Muscle layer of duodenum (tissue), 2 donors: Measurements from ENCODE around the gene SLC37A1.

Experiments
- H3K27ac ChIP-seq: one replicate; pipeline ENCODE4 v1.7.0; 2013; ENCODE audit warnings: mild to moderate bottlenecking, low read length
- H3K27me3 ChIP-seq: one replicate; pipeline ENCODE4 v1.7.0; 2013; ENCODE audit warnings: low read depth, mild to moderate bottlenecking, control low read depth, low read length
- H3K36me3 ChIP-seq, 2 donors: one replicate each; pipeline ENCODE4 v1.7.0; 2013; ENCODE audit warnings: low read length in 2 of 2, control low read depth in 1 of 2, mild to moderate bottlenecking in 1 of 2; ENCODE audit not compliant: insufficient read depth in 2 of 2, control insufficient read depth in 1 of 2
- H3K4me1 ChIP-seq, 2 donors: one replicate each; pipeline ENCODE4 v1.7.0; 2013; ENCODE audit warnings: low read length in 2 of 2, mild to moderate bottlenecking in 2 of 2, control low read depth in 1 of 2, moderate library complexity in 1 of 2; ENCODE audit not compliant: insufficient read depth in 2 of 2, control insufficient read depth in 1 of 2
- H3K4me3 ChIP-seq, 2 donors: one replicate each; pipeline ENCODE4 v1.7.0; 2013; ENCODE audit warnings: low read length in 2 of 2, low read depth in 1 of 2, mild to moderate bottlenecking in 1 of 2
- H3K9me3 ChIP-seq, 2 donors: one replicate each; pipeline ENCODE4 v1.7.0; 2013; ENCODE audit warnings: low read length in 2 of 2, control low read depth in 1 of 2, mild to moderate bottlenecking in 1 of 2; ENCODE audit not compliant: control insufficient read depth in 1 of 2
- donor health status: healthy.

SLC37A1 gene

GRCh38 chr21:42481169-42481568 is 32.5 kb upstream of the SLC37A1 start:
- no peaks in the 10 kb centered on the region for H3K9me3 ChIP-seq
- no peak overlapping the region for H3K27ac ChIP-seq
- H3K4me1 ChIP-seq, result no peaks in the 10 kb centered on the region
- H3K36me3 ChIP-seq, result no peaks in the 10 kb centered on the region
- no peak overlapping the region for H3K4me3 ChIP-seq
- H3K27me3 ChIP-seq, result no peaks in the 10 kb centered on the region

GRCh38 chr21:42484966-42485365 is 28.7 kb upstream of the SLC37A1 start:
- Histone ChIP-seq H3K4me1 (no peaks in the 10 kb centered on the region), H3K27ac (no peak overlapping the region), H3K36me3 (no peaks in the 10 kb centered on the region)

DNA sequence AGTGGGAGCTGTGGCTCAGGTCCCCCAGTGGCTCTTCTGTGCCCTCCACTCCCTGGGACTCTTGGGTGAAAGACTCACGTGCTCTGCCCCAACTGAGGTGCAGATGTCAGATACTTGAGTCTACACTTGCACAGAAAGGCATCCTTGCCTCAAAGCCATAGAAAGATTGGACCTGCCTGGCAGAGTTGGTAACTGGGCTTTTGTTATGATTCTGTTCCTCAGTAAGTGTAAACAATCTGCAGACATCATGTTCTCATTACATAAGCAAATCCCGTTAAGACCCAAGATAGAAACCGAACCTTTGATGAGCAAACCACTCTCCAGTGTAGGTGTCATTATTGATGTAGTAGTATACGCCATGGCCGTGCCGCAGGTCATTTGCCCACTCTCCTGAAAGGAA is 27.6 kb upstream of the SLC37A1 start:
- H3K27me3 ChIP-seq, result no peaks in the 10 kb centered on the region
- H3K27ac ChIP-seq, result no peak overlapping the region
- H3K4me3 ChIP-seq, result no peak overlapping the region
- no peaks in the 10 kb centered on the region for H3K36me3 ChIP-seq
- H3K4me1 ChIP-seq, result no peaks in the 10 kb centered on the region
- H3K9me3 ChIP-seq, result no peaks in the 10 kb centered on the region

More at GRCh38 chr21:42484966-42485365, 28.7 kb upstream of the SLC37A1 start:
- no peaks in the 10 kb centered on the region for H3K9me3 ChIP-seq
- no peak overlapping the region for H3K4me3 ChIP-seq
- H3K27me3 ChIP-seq, result no peaks in the 10 kb centered on the region

DNA sequence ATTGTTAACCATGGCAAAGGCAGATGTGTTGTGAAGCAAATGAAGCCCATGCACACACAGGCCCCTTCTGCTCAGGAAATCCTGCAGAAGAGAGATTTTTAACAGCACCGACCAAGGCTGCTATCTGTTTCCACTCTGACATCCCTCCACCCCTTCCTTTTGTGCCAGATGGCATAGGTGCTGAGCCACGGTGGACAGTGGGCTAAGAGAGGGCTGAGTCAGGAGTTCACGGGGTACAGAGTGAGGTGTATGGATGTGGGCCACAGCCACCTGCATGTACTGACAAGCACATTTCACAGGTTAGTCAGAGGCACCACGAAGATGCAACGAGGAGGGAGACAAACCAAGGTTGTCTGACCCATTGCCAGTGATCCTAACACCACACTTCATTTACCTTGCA is 27.1 kb upstream of the SLC37A1 start:
- H3K4me1 ChIP-seq, result no peaks in the 10 kb centered on the region
- no peaks in the 10 kb centered on the region for H3K36me3 ChIP-seq
- H3K27me3 ChIP-seq, result no peaks in the 10 kb centered on the region
- H3K4me3 ChIP-seq, result no peak overlapping the region
- H3K9me3 ChIP-seq, result no peaks in the 10 kb centered on the region
- no peak overlapping the region for H3K27ac ChIP-seq

DNA sequence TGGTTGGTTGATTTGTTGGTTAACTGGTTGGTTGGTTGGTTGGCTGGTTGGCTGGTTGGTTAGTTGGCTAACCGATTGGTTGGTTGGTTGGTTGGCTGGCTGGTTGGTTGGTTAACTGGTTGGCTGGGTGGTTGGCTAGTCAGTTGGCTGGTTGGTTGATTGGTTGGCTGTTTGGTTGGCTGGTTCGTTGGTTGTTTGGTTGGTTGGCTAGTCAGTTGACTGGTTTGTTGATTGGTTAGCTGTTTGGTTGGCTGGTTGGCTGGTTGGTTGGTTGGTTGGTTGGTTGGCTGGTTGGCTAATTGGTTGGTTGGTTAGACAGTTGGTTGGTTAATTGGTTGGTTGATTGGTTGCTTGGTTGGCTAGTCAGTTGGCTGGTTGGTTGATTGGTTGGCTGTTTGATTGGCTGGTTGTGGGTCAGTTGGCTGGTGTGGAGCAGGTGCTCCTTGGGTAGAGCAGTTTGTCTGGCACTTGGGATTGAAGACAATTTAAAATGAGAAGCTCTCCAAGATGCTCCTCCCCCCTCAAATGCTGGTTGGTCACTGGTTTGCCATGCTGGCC is 24.6 kb upstream of the SLC37A1 start:
- Histone ChIP-seq H3K36me3 (no peaks in the 10 kb centered on the region), H3K27me3 (no peaks in the 10 kb centered on the region), H3K4me1 (no peaks in the 10 kb centered on the region), H3K9me3 (no peaks in the 10 kb centered on the region), H3K27ac (no peak overlapping the region), H3K4me3 (no peak overlapping the region)

- Histone ChIP-seq H3K27me3 (no peaks in the 10 kb centered on the region), H3K9me3 (no peaks in the 10 kb centered on the region), H3K36me3 (no peaks in the 10 kb centered on the region), H3K4me3 (no peak overlapping the region), H3K27ac (no peak overlapping the region), H3K4me1 (peaks cover 0 to under 1% of the 10 kb centered on the region in 2 donors)
Measured at GRCh38 chr21:42489991-42490390, 23.7 kb upstream of the SLC37A1 start.

DNA sequence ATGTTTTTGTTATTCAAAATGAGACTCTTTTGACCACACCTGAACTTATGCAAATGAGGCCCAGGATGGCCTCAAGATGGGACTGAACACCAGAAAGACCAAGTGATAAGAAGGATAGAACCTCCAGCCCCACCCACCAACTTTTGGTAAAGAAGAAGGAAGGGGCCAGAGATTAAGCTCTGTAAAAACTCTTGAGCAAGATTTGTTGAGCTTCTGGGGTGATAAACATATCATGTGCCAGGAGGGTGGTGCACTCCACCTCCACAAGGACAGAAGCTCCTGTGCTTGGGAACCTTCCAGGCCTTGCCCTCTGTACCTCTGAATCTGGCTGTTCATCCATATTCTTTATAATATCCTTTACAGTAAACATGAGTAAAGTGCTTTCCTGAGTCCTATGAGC is 22.9 kb upstream of the SLC37A1 start:
- no peaks in the 10 kb centered on the region for H3K9me3 ChIP-seq
- H3K36me3 ChIP-seq, result no peaks in the 10 kb centered on the region
- H3K4me3 ChIP-seq, result no peak overlapping the region
- H3K27me3 ChIP-seq, result no peaks in the 10 kb centered on the region
- peaks cover 0 to 7% of the 10 kb centered on the region in 2 donors for H3K4me1 ChIP-seq
- H3K27ac ChIP-seq, result no peak overlapping the region

DNA sequence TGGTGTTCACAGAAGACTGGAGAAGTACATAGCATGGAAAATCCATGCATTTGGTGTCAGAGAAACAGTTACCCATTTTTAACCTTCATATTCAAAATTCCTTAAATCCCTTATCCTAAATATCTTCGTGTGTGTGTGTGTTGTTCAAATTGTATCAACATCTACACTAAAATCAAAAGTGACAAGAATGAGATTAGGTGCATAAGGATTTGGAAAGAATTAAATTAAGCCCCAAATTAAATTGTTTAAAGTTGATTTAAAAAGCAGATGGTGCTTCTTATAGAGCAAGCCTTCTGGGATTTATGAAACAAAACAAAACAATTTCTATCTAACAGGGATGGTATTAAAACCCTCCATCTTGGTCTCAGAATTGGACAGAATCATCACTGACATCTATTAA is 22.3 kb upstream of the SLC37A1 start:
- Histone ChIP-seq H3K36me3 (no peaks in the 10 kb centered on the region), H3K27ac (no peak overlapping the region), H3K27me3 (no peaks in the 10 kb centered on the region), H3K4me1 (peaks cover 0 to 7% of the 10 kb centered on the region in 2 donors), H3K4me3 (no peak overlapping the region), H3K9me3 (no peaks in the 10 kb centered on the region)

GRCh38 chr21:42492201-42492600 is 21.5 kb upstream of the SLC37A1 start:
- Histone ChIP-seq H3K36me3 (no peaks in the 10 kb centered on the region), H3K27ac (no peak overlapping the region), H3K4me3 (no peak overlapping the region), H3K27me3 (no peaks in the 10 kb centered on the region), H3K9me3 (no peaks in the 10 kb centered on the region), H3K4me1 (peaks cover 0 to 13% of the 10 kb centered on the region in 2 donors)

GRCh38 chr21:42493109-42494060 is 20.3 kb upstream of the SLC37A1 start:
- Histone ChIP-seq H3K4me3 (no peak overlapping the region), H3K4me1 (peaks cover 0 to 13% of the 10 kb centered on the region in 2 donors), H3K36me3 (no peaks in the 10 kb centered on the region), H3K27ac (peak overlapping the region; percentile 56), H3K27me3 (no peaks in the 10 kb centered on the region), H3K9me3 (no peaks in the 10 kb centered on the region)

- Histone ChIP-seq H3K36me3 (no peaks in the 10 kb centered on the region), H3K4me1 (peaks cover 0 to 13% of the 10 kb centered on the region in 2 donors), H3K4me3 (peak overlapping the region in 1 of 2 donors; percentile 70), H3K27ac (peak overlapping the region; percentile 70), H3K9me3 (no peaks in the 10 kb centered on the region), H3K27me3 (no peaks in the 10 kb centered on the region)
Measured at GRCh38 chr21:42495027-42495426, 18.6 kb upstream of the SLC37A1 start.
